RKO (cell line): ENCODE data around the gene FCN3.

Source experiments
- DNase-seq: peaks from one replicate; pipeline ENCODE4 v3.0.0-alpha.2; 2016; ENCODE audit warnings: low spot score

Gene FCN3

GRCh38 chr1:27380224-27380623, 5.6 kb upstream of the FCN3 start:
- DNase-seq, result no peak

- DNase-seq, result no peak
These were observed 5.0 kb upstream of the FCN3 start for GRCh38 chr1:27379564-27380122.

GRCh38 chr1:27377760-27378495, 3.3 kb upstream of the FCN3 start:
- DNase-seq, result no peak

GRCh38 chr1:27372808-27373690, 1.6 kb downstream of the FCN3 start:
- DNase-seq, result peak; percentile 42

DNA sequence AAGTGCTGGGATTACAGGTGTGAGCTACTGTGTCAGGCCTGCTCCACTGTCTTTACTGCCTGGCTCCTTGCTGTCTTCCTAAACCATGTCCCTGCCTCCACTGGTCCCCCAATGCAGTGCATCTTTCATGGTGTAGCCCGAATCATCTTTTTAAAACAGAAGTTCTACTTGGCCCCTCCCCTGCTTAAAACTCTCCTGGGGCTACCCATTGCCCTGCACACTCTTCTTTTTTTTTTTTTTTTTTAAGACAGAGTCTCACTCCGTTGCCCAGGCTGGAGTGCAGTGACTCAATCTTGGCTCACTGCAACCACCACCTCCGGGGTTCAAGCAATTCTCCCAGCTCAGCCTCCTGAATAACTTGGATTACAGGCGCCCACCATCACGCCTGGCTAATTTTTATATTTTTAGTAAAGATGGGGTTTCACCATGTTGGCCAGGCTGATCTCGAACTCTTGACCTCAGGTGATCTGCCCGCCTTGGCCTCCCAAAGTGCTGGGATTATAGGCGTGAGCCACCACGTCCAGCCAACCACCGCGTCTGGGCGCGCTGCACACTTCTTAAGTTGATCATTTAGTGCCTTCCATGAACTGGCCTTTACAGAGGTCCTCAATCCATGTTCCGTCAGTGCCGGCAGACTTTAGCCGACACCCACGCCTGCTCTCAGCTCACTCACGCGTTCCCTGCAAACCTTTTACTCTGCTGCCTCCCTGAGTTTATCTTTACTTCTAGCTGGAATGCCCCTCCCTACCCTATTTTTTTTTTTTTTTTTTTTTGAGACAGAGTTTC, 2.4 kb downstream of the FCN3 start:
- DNase-seq, result no peak

DNA sequence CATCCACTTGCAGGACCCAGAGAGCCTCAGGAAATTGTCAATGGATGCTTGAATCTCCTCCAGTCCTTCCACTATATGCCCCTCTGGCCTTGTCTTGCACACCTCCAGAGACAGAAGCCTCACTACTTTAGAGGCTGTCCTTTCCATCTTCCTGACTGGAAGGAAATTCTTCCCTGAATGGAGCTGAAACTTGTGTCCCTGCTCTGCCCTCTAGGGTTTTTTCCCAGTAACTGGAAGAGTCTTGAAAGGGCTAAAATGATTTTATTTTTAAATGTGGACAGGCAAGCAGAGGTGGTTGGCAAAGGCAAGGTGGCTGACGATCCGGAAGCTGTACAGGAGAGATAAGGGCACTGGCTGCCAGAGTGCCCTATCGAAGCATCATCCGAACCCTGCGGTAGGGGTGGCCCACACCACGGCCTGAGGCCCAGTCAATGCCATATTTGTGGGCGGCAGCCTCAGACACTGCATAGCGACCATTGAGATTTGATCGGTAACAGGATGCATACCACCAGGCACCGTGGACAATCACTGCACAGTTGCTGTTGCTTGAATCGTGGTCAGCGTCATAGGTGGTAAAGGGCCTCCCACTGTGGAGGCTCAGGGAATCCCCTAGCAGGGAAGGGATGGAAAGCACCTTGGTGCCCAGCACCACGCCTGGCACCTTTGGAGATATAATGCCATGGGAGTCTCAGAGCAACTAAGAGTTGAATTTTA, 5.6 kb downstream of the FCN3 start:
- peak; percentile 47 for DNase-seq

DNA sequence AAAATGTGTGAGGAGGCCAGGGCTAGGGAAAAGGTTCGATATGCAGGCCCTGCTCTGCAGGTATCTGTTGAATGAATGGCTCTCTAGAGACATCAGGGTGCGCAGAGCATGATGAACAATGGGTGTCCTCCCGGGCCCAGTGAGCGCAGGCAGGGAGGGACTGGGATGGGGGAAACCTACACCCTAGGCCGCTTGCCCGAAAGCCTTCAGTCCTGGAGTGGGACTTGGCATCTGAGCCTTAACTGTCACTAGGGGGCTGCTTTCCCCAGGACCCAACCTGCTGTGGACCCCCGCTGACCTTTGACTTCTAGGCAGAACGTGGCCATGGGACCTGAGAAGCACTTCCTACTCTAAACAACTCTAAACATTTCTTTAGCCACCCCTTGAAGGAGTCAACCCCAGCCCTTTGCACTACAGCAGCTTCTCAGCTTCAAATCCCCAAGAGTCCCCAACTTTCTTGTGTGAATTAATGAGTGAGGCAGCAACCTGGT, 7.4 kb downstream of the FCN3 start:
- DNase-seq, result no peak

GRCh38 chr1:27366411-27367159, 8.0 kb downstream of the FCN3 start, which contains the start of gene MAP3K6:
Gene MAP3K6, minus strand, starts transcription at chr1:27366961. Its CDS starts 364 bp downstream, at chr1:27366597.
- peak; percentile 83 for DNase-seq

GRCh38 chr1:27366113-27366410, 8.6 kb downstream of the FCN3 start:
- DNase-seq, result peak; percentile 83

GRCh38 chr1:27365372-27366112, 9.1 kb downstream of the FCN3 start:
- peak; percentile 88 for DNase-seq

DNA sequence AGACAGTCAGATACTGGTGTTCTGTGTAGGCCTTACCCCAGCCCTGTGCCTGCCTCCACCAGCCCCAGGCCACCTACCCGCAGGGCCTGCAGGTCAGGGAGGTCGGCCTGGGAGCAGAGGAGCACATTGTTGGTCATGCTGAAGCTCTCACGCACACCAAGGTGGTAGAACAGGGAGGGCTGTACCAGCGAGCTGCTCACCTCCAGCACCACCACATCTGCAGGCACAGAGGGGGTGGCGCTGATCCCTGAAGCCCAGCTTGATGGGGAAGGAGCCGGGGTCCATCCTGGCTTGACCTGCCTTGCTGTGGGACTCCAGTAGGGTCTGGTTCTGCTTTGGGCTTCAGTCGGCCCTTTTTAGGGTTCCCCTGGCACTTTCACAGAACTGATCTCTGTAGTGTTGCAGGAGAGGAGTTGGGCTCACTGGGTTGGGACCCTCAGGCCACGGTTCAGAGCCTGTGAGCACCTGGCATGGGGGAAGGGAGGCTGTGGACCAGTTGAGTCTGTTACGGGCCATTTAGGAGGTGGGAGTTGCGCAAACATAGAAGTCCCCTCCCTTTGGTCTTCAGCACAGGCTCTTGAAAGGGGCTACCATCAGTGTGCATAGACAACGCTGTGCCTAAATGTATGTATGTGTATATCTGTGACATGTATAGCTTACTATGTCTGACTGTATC, 9.8 kb downstream of the FCN3 start:
- DNase-seq, result no peak

- no peak for DNase-seq
These were observed 10.6 kb downstream of the FCN3 start for GRCh38 chr1:27363766-27364695.

DNA sequence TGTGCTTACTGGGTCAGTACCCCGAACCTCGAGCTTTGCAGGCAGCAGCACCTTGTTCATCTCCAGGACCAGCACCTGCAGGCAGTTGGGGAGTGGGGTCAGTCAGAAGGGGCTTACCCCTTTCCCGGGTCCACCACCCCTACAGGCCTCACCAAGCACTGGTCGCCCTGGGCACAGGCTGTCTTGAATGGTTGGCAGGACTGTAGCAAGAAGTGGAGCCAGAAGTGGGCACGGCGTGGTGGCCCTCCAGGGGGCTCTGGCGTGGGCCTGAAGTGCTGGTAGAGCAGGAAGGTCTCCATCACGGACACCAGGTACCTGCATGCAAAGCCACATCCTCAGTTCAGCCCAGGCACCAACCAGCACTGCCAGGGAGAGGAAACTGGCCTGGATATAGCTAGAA, 13.1 kb downstream of the FCN3 start:
- DNase-seq, result no peak

GRCh38 chr1:27361044-27361402, 13.6 kb downstream of the FCN3 start:
- DNase-seq, result no peak

DNA sequence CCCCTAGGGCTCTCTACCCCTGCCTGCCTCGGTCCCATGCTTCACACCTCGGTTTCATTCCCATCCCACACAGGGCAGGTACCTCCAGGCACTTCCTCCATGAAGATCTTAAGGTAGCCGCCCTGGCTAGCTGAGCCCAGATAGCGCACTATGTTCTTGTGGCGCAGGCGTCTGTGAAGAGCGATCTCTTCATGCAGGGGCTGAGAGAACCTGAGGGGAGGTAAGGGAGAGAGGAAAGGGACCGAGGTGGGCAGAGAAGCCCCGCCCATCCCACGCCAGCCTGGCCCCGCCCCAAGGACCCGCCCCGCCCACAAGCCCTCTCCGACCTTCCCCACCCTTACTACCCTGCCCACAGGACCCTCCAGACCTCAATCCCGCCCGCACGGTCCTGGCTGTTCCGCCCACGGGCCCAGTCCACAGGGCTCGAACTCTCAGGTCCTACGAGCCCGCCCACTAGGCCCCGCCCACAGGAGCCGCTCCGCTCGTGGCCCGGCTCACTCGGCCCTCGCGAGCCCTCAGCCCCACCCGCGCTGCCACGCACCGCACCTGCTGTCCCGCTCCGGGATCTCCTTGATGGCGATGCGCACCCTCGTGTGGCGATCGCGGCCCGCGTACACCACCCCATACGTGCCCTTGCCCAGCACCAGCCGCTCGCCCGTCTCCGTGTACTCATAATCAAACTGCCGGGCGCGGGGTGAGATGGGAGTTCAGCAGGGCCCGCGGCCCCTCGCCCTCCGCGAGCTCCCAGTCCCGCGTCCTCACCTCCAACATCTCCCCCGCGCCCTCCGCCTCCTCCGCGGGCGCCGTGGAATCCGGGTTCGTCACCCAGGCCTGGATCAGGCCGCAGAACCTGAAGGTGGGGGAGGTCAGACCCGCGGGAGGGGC, 14.2 kb downstream of the FCN3 start:
- no peak for DNase-seq

DNA sequence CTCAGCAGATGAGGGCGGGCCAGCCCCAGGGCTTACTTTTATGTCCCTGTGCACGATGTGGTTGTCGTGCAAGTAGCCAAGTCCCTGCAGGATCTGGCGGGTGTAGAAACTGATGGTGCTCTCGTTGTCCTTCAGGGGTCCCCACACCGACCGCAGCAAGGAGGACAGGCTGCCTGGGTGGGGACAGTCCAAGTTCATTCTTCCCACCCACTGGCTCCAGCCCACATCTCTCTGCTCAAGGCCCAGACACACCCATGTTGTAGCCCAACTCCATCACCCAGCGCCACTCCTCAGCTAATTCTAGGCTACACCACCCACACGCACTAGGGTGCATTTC, 14.8 kb downstream of the FCN3 start:
- no peak for DNase-seq

DNA sequence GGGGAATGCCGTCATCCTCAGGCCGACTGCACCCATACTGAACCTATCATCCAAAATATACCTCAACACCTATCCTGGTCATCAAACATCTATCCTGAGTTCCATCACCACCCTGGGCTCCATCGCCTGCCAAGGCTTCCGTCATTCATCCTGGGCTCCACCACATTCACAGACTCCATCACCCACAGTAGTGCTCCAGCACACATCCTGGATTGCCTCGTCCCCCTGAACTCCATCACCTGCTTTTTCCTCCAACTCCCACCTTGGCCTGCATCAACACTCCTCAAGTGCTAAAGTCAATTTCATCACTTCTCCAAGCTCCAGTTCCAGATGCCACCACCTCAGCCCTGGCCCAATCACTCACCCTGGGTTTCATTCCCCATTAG, 15.7 kb downstream of the FCN3 start:
- DNase-seq, result no peak
